ENCODE data around the gene CUX1.

The CUX1 gene

DNA sequence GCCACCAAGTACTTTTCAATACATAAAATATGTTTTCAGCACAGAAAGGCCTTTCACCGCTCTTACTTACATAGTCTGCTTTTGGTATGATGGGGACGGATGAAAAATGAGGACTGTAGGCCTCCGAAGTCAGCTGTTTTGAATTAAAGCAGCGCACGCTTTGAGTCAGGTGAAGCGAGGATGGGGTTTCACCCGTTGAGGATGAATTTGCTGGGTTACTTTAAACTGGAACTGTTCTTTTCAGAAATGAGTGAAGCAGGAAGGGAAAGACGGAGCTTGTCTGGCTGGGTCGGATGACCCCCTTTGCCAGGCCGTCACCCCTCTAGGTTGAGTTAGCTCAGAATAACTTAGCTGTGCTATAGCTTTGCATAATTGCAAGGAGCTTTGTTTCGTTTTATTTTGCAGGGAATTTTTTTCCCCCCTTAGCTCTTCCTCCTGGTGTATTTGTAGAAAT lies 40.0 kb downstream of the CUX1 start:
- Histone ChIP-seq H3K4me3 (ENCODE audit: low read depth, low read length) (peak overlapping the region; percentile 72; the same call in 1 of the 2 replicates), H3K36me3 (ENCODE audit: insufficient read depth, low read length) (no peaks in the 10 kb centered on the region)

DNA sequence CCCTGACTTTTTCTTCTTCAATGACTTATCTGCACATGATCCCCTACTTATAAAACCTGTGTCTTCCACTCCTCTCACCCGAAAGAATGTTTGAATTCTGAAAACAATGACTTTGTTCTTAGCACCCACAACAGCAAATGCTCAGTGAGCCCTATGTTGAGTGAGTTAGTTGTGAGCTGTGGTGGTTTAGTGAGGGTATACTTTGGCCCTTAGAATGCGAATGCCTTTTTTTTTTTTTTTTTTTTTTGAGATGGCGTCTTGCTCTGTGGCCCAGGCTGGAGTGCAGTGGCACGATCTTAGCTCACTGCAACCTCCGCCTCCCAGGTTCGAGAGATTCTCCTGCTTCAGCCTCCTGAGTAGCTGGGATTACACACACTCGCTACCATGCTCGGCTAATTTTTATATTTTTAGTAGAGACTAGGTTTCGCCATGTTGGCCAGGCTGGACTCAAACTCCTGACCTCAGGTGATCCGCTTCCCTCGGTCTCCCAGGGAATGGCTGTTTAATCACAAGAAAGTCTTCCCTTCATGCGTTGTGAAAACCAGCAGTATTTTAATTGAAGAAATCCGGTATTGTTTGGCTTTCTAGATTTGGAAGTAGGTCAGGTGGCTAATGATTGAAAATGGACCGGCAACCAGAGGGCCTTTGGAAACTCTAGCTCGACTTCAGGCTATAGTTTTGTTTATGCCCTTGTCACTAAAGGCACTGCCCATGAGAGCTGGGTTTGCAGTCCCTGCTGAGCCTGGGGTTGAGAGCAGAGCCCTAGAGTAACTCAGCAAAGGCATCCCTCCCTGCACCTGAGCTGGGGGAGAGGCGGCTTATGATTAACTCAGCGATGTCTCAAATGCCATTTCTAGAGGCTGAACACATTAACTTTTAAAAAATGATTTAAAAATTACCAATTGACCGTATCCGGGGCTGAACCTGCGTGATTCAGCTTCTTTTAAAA lies 41.3 kb downstream of the CUX1 start:
- peaks cover 53% of the 10 kb centered on the region for H3K79me2 ChIP-seq (ENCODE audit: control insufficient read depth, insufficient read depth, low read length, unreplicated experiment)
- no peak overlapping the region; the same call in 1 of the 2 replicates for H3K4me3 ChIP-seq (ENCODE audit: low read depth, low read length)
- H2AFZ ChIP-seq (ENCODE audit: low read length, unreplicated experiment), result peak overlapping the region; percentile 47
- no peaks in the 10 kb centered on the region for H3K36me3 ChIP-seq (ENCODE audit: insufficient read depth, low read length)
- H3K4me1 ChIP-seq (ENCODE audit: control insufficient read depth, insufficient read depth, low read length, unreplicated experiment), result peaks cover 23% of the 10 kb centered on the region
- no peaks in the 10 kb centered on the region for H3K27me3 ChIP-seq (ENCODE audit: insufficient read depth, low read length)
- peak overlapping the region; percentile 76 for H3K27ac ChIP-seq (ENCODE audit: low read depth, low read length)

More for the DNA sequence above, 40.0 kb downstream of the CUX1 start:
- Histone ChIP-seq H3K27ac (ENCODE audit: low read depth, low read length) (peak overlapping the region; percentile 94), H2AFZ (ENCODE audit: low read length, unreplicated experiment) (no peak overlapping the region), H3K4me1 (ENCODE audit: control insufficient read depth, insufficient read depth, low read length, unreplicated experiment) (peaks cover 23% of the 10 kb centered on the region), H3K27me3 (ENCODE audit: insufficient read depth, low read length) (no peaks in the 10 kb centered on the region), H3K79me2 (ENCODE audit: control insufficient read depth, insufficient read depth, low read length, unreplicated experiment) (peaks cover 56% of the 10 kb centered on the region)

DNA sequence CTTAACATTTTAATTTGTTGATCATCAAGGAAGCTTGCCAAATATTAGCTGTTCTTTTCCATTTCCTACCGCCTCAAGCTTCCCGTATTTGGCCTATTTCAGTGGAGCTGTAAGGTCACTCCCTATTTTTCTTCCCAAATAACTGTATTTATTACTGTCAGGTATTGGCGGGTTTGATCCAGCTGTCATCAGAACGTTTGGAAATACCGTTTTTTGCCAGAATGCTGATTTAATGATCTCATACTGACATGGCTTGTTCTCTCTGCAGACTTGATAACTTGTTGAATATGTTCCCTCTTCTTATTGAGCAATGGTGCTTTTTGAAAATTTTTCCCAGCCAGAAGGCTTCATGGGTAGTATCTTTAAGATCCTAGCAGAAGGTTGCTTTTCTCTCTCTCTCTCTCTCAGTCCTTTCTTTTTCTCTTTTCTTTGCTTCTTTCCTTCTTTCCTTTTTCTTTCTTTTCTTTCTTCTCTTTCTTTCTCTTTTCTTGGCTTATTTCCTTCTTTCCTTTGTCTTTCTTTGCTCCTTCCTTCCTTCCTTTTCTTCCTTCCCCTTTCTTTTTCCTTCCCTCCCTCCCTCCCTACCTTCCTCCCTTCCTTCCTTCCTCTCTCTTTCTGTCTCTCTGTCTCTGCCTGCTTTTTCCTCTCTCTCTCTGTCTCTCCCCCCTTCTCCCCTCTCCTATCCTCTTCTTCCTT lies 42.1 kb downstream of the CUX1 start:
- H3K4me1 ChIP-seq (ENCODE audit: control insufficient read depth, insufficient read depth, low read length, unreplicated experiment), result peaks cover 23% of the 10 kb centered on the region
- H3K36me3 ChIP-seq (ENCODE audit: insufficient read depth, low read length), result no peaks in the 10 kb centered on the region
- H2AFZ ChIP-seq (ENCODE audit: low read length, unreplicated experiment), result peak overlapping the region; percentile 47
- H3K4me3 ChIP-seq (ENCODE audit: low read depth, low read length), result peak overlapping the region; percentile 10; the same call in 1 of the 2 replicates
- H3K27ac ChIP-seq (ENCODE audit: low read depth, low read length), result peak overlapping the region; percentile 76
- peaks cover 47% of the 10 kb centered on the region for H3K79me2 ChIP-seq (ENCODE audit: control insufficient read depth, insufficient read depth, low read length, unreplicated experiment)
- H3K27me3 ChIP-seq (ENCODE audit: insufficient read depth, low read length), result no peaks in the 10 kb centered on the region

DNA sequence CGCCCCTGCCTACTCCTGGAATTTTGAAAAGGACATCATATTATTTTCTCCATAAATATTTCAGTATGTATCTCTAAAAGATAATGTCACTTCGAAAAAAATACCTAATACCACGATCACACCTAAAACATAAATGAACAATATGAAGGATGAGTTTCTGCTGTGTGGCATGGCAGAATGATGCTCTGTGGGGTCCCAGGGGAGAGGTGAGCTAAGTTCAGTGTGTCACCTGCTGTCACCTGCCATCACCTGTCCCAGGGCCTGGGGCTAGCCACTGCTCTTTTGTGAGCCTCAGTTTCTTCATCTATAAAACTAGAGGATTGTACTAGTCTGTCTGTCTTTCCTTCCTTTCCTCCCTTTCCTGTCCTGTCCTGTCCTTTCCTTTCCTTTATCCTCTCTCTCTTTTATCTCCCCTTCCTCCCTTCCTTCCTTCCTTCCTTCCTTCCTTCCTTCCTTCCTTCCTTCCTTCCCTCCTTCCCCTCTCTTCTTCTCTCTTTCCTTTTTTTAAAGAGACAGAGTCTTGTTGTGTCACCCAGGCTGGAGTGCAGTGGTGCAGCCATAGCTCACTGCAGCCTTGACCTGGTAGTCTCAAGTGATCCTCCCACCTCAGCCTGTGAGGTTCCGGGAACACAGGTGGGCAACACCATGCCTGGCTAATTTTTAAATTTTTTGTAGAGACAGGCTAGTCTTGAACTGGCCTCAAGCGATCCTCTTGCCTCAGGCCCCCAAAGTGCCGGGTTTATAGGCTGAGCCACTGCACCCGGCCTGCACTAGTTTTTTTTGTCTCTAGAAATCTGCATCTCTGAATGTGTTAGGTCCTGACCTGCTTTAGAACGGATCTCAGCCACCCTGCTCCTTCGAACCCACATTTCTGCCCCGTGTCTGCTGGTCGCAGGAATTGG lies 43.1 kb downstream of the CUX1 start:
- Histone ChIP-seq H3K36me3 (ENCODE audit: insufficient read depth, low read length) (no peaks in the 10 kb centered on the region), H3K79me2 (ENCODE audit: control insufficient read depth, insufficient read depth, low read length, unreplicated experiment) (peaks cover 41% of the 10 kb centered on the region), H3K4me3 (ENCODE audit: low read depth, low read length) (no peak overlapping the region), H3K4me1 (ENCODE audit: control insufficient read depth, insufficient read depth, low read length, unreplicated experiment) (peaks cover 23% of the 10 kb centered on the region), H3K27me3 (ENCODE audit: insufficient read depth, low read length) (no peaks in the 10 kb centered on the region), H2AFZ (ENCODE audit: low read length, unreplicated experiment) (no peak overlapping the region), H3K27ac (ENCODE audit: low read depth, low read length) (peak overlapping the region; percentile 76; the same call in 1 of the 2 replicates)

DNA sequence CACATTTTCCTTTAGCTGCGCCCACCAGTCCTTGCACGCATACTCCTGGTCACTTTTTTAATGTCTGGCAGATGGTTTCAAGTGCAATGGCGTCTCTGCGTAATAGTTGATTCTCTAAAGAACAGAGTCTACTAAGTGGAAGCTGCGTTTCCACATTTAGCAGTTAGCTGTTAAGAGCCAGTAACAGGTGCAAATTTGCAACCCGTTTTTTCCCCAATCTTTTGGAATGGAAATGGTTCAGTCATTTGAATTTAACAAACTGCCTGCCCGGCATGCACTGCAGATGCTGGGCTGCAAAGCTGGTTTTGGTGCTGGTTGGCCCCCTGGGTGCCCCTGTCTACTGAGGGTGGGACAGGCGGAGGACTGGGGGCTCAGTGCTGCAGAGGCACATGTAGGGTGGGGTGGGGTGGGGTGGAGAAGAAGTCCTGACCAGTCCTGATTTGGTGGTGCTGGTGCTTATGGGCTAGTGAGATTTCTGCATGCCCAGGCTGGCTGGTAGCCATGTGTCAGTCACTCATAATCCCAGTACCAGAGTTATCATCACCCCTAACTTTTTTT lies 43.9 kb downstream of the CUX1 start:
- H3K4me3 ChIP-seq (ENCODE audit: low read depth, low read length), result no peak overlapping the region
- H3K27ac ChIP-seq (ENCODE audit: low read depth, low read length), result no peak overlapping the region
- no peaks in the 10 kb centered on the region for H3K27me3 ChIP-seq (ENCODE audit: insufficient read depth, low read length)
- peaks cover 43% of the 10 kb centered on the region for H3K79me2 ChIP-seq (ENCODE audit: control insufficient read depth, insufficient read depth, low read length, unreplicated experiment)
- no peak overlapping the region for H2AFZ ChIP-seq (ENCODE audit: low read length, unreplicated experiment)
- peaks cover 20% of the 10 kb centered on the region for H3K4me1 ChIP-seq (ENCODE audit: control insufficient read depth, insufficient read depth, low read length, unreplicated experiment)
- no peaks in the 10 kb centered on the region for H3K36me3 ChIP-seq (ENCODE audit: insufficient read depth, low read length)

DNA sequence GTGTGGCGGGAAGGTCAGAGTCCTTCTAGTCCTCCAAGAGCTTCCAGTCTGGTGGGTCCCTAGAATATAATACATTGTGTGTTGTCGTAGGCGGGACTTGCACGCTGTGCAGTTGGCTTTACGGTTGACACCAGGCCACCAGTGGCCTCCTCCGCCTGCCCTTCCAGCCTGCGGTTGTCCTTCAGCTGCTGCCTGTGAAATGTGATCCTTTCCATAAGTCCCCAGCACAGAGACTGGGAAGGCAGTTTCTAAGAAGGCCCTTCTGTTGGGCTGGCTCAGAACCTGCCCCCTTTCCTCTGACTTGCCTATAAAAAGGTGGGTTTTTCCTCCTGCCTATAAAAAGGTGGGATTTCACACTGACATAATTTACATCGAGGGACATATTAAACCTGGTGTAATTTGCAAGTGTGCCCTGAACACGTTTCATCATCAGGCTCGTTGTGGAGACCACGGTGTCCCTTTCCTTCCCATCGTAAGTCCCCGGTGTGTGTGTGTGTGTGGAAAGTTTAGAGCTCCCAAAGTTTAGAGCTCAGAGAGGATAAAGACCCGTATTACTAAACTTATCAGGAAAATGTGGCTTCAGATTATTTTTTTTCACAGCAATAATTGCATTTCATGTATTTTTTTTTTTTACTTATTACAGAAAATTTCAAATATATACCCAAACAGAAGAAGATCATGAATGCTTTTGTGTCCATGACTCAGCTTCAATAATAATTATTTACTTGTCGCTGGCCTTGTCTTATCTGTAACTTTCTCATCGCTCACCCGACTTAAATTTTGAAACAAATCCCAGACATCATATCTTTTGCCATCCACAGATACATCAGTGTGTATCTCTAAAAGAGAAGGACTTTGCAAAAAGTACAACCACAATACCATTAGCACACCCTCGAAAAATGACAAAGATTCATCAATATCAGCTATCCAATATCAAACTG lies 45.1 kb downstream of the CUX1 start:
- Histone ChIP-seq H3K36me3 (ENCODE audit: insufficient read depth, low read length) (no peaks in the 10 kb centered on the region), H2AFZ (ENCODE audit: low read length, unreplicated experiment) (no peak overlapping the region), H3K27ac (ENCODE audit: low read depth, low read length) (no peak overlapping the region), H3K27me3 (ENCODE audit: insufficient read depth, low read length) (no peaks in the 10 kb centered on the region), H3K4me1 (ENCODE audit: control insufficient read depth, insufficient read depth, low read length, unreplicated experiment) (peaks cover 16% of the 10 kb centered on the region), H3K79me2 (ENCODE audit: control insufficient read depth, insufficient read depth, low read length, unreplicated experiment) (peaks cover 43% of the 10 kb centered on the region), H3K4me3 (ENCODE audit: low read depth, low read length) (no peak overlapping the region)

DNA sequence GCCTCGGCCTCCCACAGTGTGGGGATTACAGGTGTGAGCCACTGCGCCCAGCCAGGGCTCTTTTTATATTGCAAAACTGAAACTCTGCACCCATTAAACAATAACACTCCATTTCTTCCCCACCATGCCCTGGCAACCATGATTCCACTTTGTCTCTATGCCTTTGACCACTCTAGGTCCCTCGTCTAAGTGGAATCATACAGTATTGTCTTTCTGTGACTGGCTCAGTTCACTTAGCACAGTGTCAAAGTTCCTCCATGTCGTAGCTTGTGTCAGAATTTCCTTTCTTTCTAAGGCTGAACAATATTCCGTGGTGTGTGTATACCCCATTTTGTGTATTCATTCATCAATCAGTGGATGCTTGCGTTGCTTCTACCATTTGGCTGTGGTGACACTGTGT lies 46.2 kb downstream of the CUX1 start:
- no peaks in the 10 kb centered on the region for H3K36me3 ChIP-seq (ENCODE audit: insufficient read depth, low read length)
- peaks cover 42% of the 10 kb centered on the region for H3K79me2 ChIP-seq (ENCODE audit: control insufficient read depth, insufficient read depth, low read length, unreplicated experiment)
- no peak overlapping the region for H2AFZ ChIP-seq (ENCODE audit: low read length, unreplicated experiment)
- no peak overlapping the region for H3K4me3 ChIP-seq (ENCODE audit: low read depth, low read length)
- H3K27ac ChIP-seq (ENCODE audit: low read depth, low read length), result no peak overlapping the region
- peaks cover 20% of the 10 kb centered on the region for H3K4me1 ChIP-seq (ENCODE audit: control insufficient read depth, insufficient read depth, low read length, unreplicated experiment)
- H3K27me3 ChIP-seq (ENCODE audit: insufficient read depth, low read length), result no peaks in the 10 kb centered on the region

DNA sequence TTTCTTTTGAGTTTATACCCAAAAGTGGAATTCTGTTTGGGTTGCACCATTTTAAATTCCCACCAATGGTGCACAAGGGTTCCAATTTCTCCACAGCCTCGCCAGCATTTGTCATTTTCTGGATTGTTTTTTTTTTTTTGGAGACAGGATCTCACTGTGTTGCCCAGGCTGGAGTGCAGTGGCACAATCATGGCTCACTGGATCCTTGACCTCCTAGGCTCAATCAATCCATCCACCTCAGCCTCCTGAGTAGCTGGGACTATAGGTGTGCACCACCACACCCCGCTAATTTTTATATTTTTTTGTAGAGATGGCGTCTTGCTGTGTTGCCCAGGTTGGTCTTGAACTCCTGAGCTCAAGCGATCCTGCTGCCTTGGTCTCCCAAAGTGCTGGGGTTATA lies 46.6 kb downstream of the CUX1 start:
- Histone ChIP-seq H2AFZ (ENCODE audit: low read length, unreplicated experiment) (no peak overlapping the region), H3K27ac (ENCODE audit: low read depth, low read length) (no peak overlapping the region), H3K79me2 (ENCODE audit: control insufficient read depth, insufficient read depth, low read length, unreplicated experiment) (peaks cover 42% of the 10 kb centered on the region), H3K4me1 (ENCODE audit: control insufficient read depth, insufficient read depth, low read length, unreplicated experiment) (peaks cover 17% of the 10 kb centered on the region), H3K4me3 (ENCODE audit: low read depth, low read length) (no peak overlapping the region), H3K36me3 (ENCODE audit: insufficient read depth, low read length) (no peaks in the 10 kb centered on the region), H3K27me3 (ENCODE audit: insufficient read depth, low read length) (no peaks in the 10 kb centered on the region)

DNA sequence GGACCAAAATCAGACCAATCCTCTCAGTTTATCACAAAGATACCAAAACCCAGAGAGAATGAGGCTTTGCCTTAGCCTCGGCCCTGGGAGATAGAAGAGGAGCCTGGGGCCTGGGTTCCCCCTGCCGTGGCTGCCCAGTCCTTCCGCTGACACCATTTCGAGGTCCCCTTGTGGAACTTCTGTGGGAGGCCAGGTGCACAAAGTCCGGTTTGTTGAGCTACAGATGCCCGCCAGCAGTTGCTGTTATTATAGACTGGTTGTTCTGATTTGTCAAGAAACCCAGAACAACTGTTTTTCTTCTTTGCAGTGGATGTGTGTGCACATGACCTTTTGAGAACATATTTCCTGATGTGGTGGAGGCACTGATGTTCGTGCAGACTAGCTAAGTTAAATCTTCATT lies 47.6 kb downstream of the CUX1 start:
- no peak overlapping the region for H2AFZ ChIP-seq (ENCODE audit: low read length, unreplicated experiment)
- H3K4me1 ChIP-seq (ENCODE audit: control insufficient read depth, insufficient read depth, low read length, unreplicated experiment), result peaks cover 8% of the 10 kb centered on the region
- H3K79me2 ChIP-seq (ENCODE audit: control insufficient read depth, insufficient read depth, low read length, unreplicated experiment), result peaks cover 41% of the 10 kb centered on the region
- no peak overlapping the region for H3K27ac ChIP-seq (ENCODE audit: low read depth, low read length)
- H3K36me3 ChIP-seq (ENCODE audit: insufficient read depth, low read length), result no peaks in the 10 kb centered on the region
- H3K4me3 ChIP-seq (ENCODE audit: low read depth, low read length), result no peak overlapping the region
- H3K27me3 ChIP-seq (ENCODE audit: insufficient read depth, low read length), result no peaks in the 10 kb centered on the region
